Osteoblast (primary cell): ENCODE measurements around the gene SLC25A28. TPM values are rescaled to one million over a fixed set of nuclear protein-coding genes. Genes with fewer than 3 reads are reported as not detected.

Experiments used
- DNase-seq: peaks from one replicate; pipeline ENCODE4 v3.0.0; 2011; ENCODE audit warnings: low spot score, mixed read lengths; ENCODE audit not compliant: insufficient read length; ENCODE audit errors: missing footprints
- H2AFZ ChIP-seq: 2 replicates; pipeline ENCODE4 v1.6.0; 2011; ENCODE audit warnings: mild to moderate bottlenecking, low read length
- H3K27ac ChIP-seq: 2 replicates; pipeline ENCODE4 v1.5.1; 2011; ENCODE audit warnings: mild to moderate bottlenecking, low read depth, low read length, moderate library complexity
- H3K27me3 ChIP-seq: 2 replicates; pipeline ENCODE4 v1.6.0; 2012; ENCODE audit warnings: mild to moderate bottlenecking, control low read depth, inconsistent platforms, low read length, moderate library complexity; ENCODE audit not compliant: insufficient read depth
- H3K36me3 ChIP-seq: 2 replicates; pipeline ENCODE4 v1.5.1; 2011; ENCODE audit warnings: mild to moderate bottlenecking, low read length, control low read depth, moderate library complexity; ENCODE audit not compliant: insufficient read depth
- H3K4me1 ChIP-seq: 2 replicates; pipeline ENCODE4 v1.5.1; 2011; ENCODE audit warnings: mild to moderate bottlenecking, low read length, control low read depth, moderate library complexity; ENCODE audit not compliant: insufficient read depth
- H3K4me2 ChIP-seq: 2 replicates; pipeline ENCODE4 v1.6.0; 2011; ENCODE audit warnings: mild to moderate bottlenecking, low read length; ENCODE audit not compliant: insufficient read depth
- H3K4me3 ChIP-seq: fragments of 200-600 bp; sonication (generic); 3 replicates; pipeline ENCODE4 v1.5.1; 2012; ENCODE audit warnings: mild to moderate bottlenecking, low read length, inconsistent platforms; ENCODE audit not compliant: insufficient read depth
- H3K79me2 ChIP-seq: 2 replicates; pipeline ENCODE4 v1.6.0; 2012; ENCODE audit warnings: mild to moderate bottlenecking, low read length, control low read depth, inconsistent platforms; ENCODE audit not compliant: insufficient read depth
- H3K9me3 ChIP-seq: 2 replicates; pipeline ENCODE4 v1.5.1; 2011; ENCODE audit warnings: low read depth, low read length, control low read depth
- H4K20me1 ChIP-seq: 2 replicates; pipeline ENCODE4 v1.6.0; 2012; ENCODE audit warnings: mild to moderate bottlenecking, low read length, control low read depth; ENCODE audit not compliant: insufficient read depth
- CTCF ChIP-seq: IDR thresholded peaks from 2 replicates; pipeline ENCODE4 v1.5.1; 2011; ENCODE audit warnings: mild to moderate bottlenecking, low read depth, low read length, moderate library complexity; ENCODE audit errors: extremely low read depth
- total RNA-seq: library from RNA; depleted of rRNA; stranded (reverse); fragments of >200 nt; gene quantifications from 2 replicates; pipeline ENCODE4 v1.2.3, GENCODE V29; 2012

Gene SLC25A28
- total RNA-seq, 1 donor, result 16.3 TPM

DNA sequence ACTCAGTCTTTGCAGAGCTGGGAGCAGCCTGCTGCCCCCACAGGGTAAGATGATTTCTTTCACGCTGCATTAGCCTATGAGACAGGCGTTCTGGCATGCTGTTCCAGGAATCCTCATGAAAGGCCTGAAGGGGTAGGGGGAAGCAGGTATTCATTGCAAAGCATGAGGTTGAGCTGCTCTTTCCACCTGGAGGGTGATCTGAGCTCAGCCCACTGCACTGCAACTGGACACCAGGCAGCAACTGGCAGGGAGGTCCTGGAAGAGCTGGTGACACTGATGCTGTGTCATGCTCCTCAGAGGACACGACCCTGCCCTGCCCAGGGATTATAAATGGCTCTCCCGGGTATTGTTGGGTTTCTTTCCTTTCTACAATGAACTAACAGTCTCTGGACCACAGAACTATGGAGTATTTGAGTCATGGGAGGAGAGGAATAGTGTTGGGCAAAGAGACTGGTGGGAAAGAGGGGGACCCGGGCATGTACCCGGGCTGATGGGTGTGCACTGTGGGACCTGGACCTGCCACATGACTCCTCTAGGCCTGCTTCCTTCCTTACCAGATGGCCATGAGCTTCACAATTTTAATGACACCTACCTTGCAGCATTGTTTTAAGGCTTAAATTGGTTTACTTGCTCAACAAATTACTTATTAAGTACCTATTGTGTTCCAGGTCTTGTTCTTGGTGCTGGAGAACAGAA, 24.3 kb downstream of the SLC25A28 start:
- Histone ChIP-seq H3K27me3 (peaks cover 8% of the 10 kb centered on the region), H4K20me1 (no peaks in the 10 kb centered on the region), H3K36me3 (no peaks in the 10 kb centered on the region), H3K79me2 (no peaks in the 10 kb centered on the region), H3K4me1 (no peaks in the 10 kb centered on the region), H3K4me3 (no peak overlapping the region), H3K4me2 (no peak overlapping the region), H3K9me3 (no peaks in the 10 kb centered on the region), H2AFZ (no peak overlapping the region), H3K27ac (no peak overlapping the region)
- DNase-seq, result no peak
- TF ChIP-seq CTCF, result no peak

- Histone ChIP-seq H4K20me1 (no peaks in the 10 kb centered on the region), H3K27me3 (peaks cover 7% of the 10 kb centered on the region), H3K4me1 (no peaks in the 10 kb centered on the region), H3K4me3 (no peak overlapping the region), H3K27ac (no peak overlapping the region), H3K79me2 (no peaks in the 10 kb centered on the region), H3K9me3 (no peaks in the 10 kb centered on the region), H3K4me2 (no peak overlapping the region), H2AFZ (no peak overlapping the region), H3K36me3 (no peaks in the 10 kb centered on the region)
- TF ChIP-seq CTCF, result no peak
- no peak for DNase-seq
Measured at GRCh38 chr10:99595236-99595635, 25.0 kb downstream of the SLC25A28 start.

GRCh38 chr10:99593312-99593711, 26.9 kb downstream of the SLC25A28 start:
- no peak overlapping the region for H3K4me3 ChIP-seq
- H3K4me1 ChIP-seq, result no peaks in the 10 kb centered on the region
- no peak for TF ChIP-seq CTCF
- H2AFZ ChIP-seq, result no peak overlapping the region
- H3K27ac ChIP-seq, result no peak overlapping the region
- no peaks in the 10 kb centered on the region for H4K20me1 ChIP-seq
- no peaks in the 10 kb centered on the region for H3K79me2 ChIP-seq
- H3K36me3 ChIP-seq, result no peaks in the 10 kb centered on the region
- peaks cover 4% of the 10 kb centered on the region for H3K27me3 ChIP-seq
- no peaks in the 10 kb centered on the region for H3K9me3 ChIP-seq
- no peak overlapping the region for H3K4me2 ChIP-seq
- DNase-seq, result no peak

DNA sequence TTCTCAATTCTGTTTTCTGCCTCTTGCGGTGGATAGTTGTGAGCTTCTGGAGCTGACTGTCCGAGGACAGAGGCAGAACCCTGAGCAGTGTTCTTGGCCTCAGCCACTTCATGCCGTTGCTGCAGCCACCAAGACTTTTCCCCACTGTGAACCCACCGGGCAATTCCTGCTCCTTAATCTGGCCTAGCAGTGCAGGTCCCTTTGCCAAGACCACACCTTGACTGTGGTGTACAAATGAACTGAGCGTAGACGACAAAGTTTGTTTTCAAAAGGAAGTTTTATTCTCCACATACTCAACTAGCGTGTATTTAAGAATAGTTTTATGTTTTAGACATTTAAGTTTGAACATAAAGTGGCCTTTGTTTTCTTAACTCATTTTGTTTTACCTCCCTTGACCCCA, 29.4 kb downstream of the SLC25A28 start:
- DNase-seq, result no peak
- no peak overlapping the region for H3K27ac ChIP-seq
- peaks cover 24% of the 10 kb centered on the region for H3K27me3 ChIP-seq
- H4K20me1 ChIP-seq, result no peaks in the 10 kb centered on the region
- no peak overlapping the region for H3K4me2 ChIP-seq
- H2AFZ ChIP-seq, result no peak overlapping the region
- no peaks in the 10 kb centered on the region for H3K4me1 ChIP-seq
- no peak overlapping the region for H3K4me3 ChIP-seq
- TF ChIP-seq CTCF, result no peak
- no peaks in the 10 kb centered on the region for H3K9me3 ChIP-seq
- no peaks in the 10 kb centered on the region for H3K79me2 ChIP-seq
- H3K36me3 ChIP-seq, result no peaks in the 10 kb centered on the region
